CD4-positive, alpha-beta T cell treated with Interleukin-4 for 4 hours (primary cell): ENCODE data around the gene ADRB1.

Source experiments
- DNase-seq: peaks from one replicate; pipeline ENCODE4 v3.0.0-alpha.2; 2020

Gene ADRB1

GRCh38 chr10:114043532-114044246 is at the start of gene ADRB1:
ADRB1 (plus strand) TSS chr10:114043866; CDS start chr10:114044133, 267 bp downstream.
- peak; percentile 23 for DNase-seq

GRCh38 chr10:113995201-113995600 is 48.5 kb upstream of the ADRB1 start:
- no peak for DNase-seq

- no peak for DNase-seq
Measured at GRCh38 chr10:113997428-113997827, 46.2 kb upstream of the ADRB1 start.

GRCh38 chr10:113999531-113999930 is 44.1 kb upstream of the ADRB1 start:
- no peak for DNase-seq

- no peak for DNase-seq
Measured at GRCh38 chr10:114000457-114001010, 43.1 kb upstream of the ADRB1 start.

- DNase-seq: no peak
Measured at GRCh38 chr10:114002422-114002821, 41.2 kb upstream of the ADRB1 start.

GRCh38 chr10:114003161-114003941 is 40.3 kb upstream of the ADRB1 start:
- no peak for DNase-seq

- DNase-seq: no peak
Measured at GRCh38 chr10:114009281-114009996, 34.2 kb upstream of the ADRB1 start.

GRCh38 chr10:114010316-114010715 is 33.4 kb upstream of the ADRB1 start:
- DNase-seq: no peak

- no peak for DNase-seq
Measured at GRCh38 chr10:114012650-114013049, 31.0 kb upstream of the ADRB1 start.

- no peak for DNase-seq
Measured at GRCh38 chr10:114015708-114016107, 28.0 kb upstream of the ADRB1 start.

- DNase-seq: no peak
Measured at GRCh38 chr10:114017271-114017670, 26.4 kb upstream of the ADRB1 start.

- no peak for DNase-seq
Measured at GRCh38 chr10:114017873-114018272, 25.8 kb upstream of the ADRB1 start.

GRCh38 chr10:114019226-114019625 is 24.4 kb upstream of the ADRB1 start:
- no peak for DNase-seq

- DNase-seq: no peak
Measured at GRCh38 chr10:114021154-114021553, 22.5 kb upstream of the ADRB1 start.

- DNase-seq: no peak
Measured at GRCh38 chr10:114021717-114022680, 21.7 kb upstream of the ADRB1 start.

- no peak for DNase-seq
Measured at GRCh38 chr10:114022766-114023597, 20.7 kb upstream of the ADRB1 start.

- DNase-seq: peak; percentile 43
Measured at GRCh38 chr10:114024876-114025610, 18.6 kb upstream of the ADRB1 start.

- no peak for DNase-seq
Measured at GRCh38 chr10:114025611-114026130, 18.0 kb upstream of the ADRB1 start.
